Right lobe of liver (tissue), 6 donors: Measurements from ENCODE around the gene RELN. TPM values are rescaled to one million over a fixed set of nuclear protein-coding genes. Genes with fewer than 3 reads are reported as not detected.
"Not testable (repeated sequence)": the region's sequence is repeated elsewhere in the genome, so short reads cannot be mapped to it uniquely, and the experiment has no call there.

ENCODE experiments used
- ATAC-seq, 4 donors: fragments of 200-7000 bp; cut with Tn5 transposase; one replicate each; pipeline ENCODE4 v1.9.1; 2020; ENCODE audit warnings: mild to moderate bottlenecking in 4 of 4, moderate library complexity in 4 of 4
- DNase-seq, 3 donors: peaks; one replicate each; pipeline ENCODE4 v3.0.0-alpha.2; 2020
- H3K27ac ChIP-seq, 3 donors: fragments of 200-600 bp; one replicate each; pipeline ENCODE4 v1.8.0; 2022
- H3K27me3 ChIP-seq, 2 donors: fragments of 200-600 bp; one replicate each; pipeline ENCODE4 v1.8.0; 2022
- H3K36me3 ChIP-seq, 4 donors: fragments of 200-600 bp; sonication (generic) in 1 of 4; one replicate each; pipeline versions ENCODE4 v1.5.1 to v1.8.0; 2017 to 2022; ENCODE audit warnings: control low read depth in 1 of 4
- H3K4me1 ChIP-seq, 4 donors: fragments of 200-600 bp; sonication (generic) in 1 of 4; one replicate each; pipeline versions ENCODE4 v1.5.1 to v1.8.0; 2017 to 2022; ENCODE audit warnings: control low read depth in 1 of 4
- H3K4me3 ChIP-seq, 3 donors: fragments of 200-600 bp; one replicate each; pipeline ENCODE4 v1.8.0; 2022
- H3K9me3 ChIP-seq, 4 donors: fragments of 200-600 bp; sonication (generic) in 1 of 4; one replicate each; pipeline versions ENCODE4 v1.5.1 to v1.8.0; 2017 to 2022; ENCODE audit warnings: control low read depth in 1 of 4
- CTCF ChIP-seq, 4 donors: fragments of 200-600 bp in 3 of 4; fragments of 450-650 bp in 1 of 4; IDR thresholded peaks; one replicate each; pipeline versions ENCODE4 v1.5.1 to v1.8.0; 2016 to 2022; ENCODE audit warnings: antibody characterized with exemption in 4 of 4, mild to moderate bottlenecking in 2 of 4
- POLR2A ChIP-seq: fragments of 450-650 bp; IDR thresholded peaks from one replicate; pipeline ENCODE4 v1.6.1; 2017; ENCODE audit warnings: antibody characterized with exemption, mild to moderate bottlenecking
- WGBS: methylation state at CpG from one replicate; pipeline ENCODE4 v1.1.6; 2018; ENCODE audit warnings: low coverage, low lambda C conversion rate; ENCODE audit not compliant: insufficient coverage; ENCODE audit errors: missing lambda C conversion rate; 5-methylcytosine and 5-hydroxymethylcytosine counted together
- intact Hi-C, 2 donors: fragments of 100-400 bp; cut with DNase I; formaldehyde crosslinking; loops; one replicate each; pipeline versions ENCODE4 v1.11.2 to v1.14.1; 2022
- total RNA-seq, 6 experiments: library from RNA; depleted of rRNA in 2 of 6; stranded (reverse); fragments of >200 nt in 2 of 6; fragmentation: NEBNext Ultra II Directional in 3 of 6; extraction: Animal tissue kit (Norgen Biotek cat#: 25700) in 3 of 6; gene quantifications; one replicate each; pipeline versions ENCODE4 v1.1.0 to v1.2.4, GENCODE V29; 2016 to 2023
- donor health status: DM: no; HTN: yes; CAD: no.
- donor health status: DM: no; HTN: no; CAD: no.
- donor health status: DM: no; HTN: no; CAD: no.
- donor health status: DM: no; HTN: yes; CAD: no.
- donor health status: DM: no; HTN: yes; CAD: no.

The RELN gene
- total RNA-seq, 6 experiments from 2014 or later, result 11.9 to 35.7 (median 18.9) TPM

- no peak for ATAC-seq
- no peak overlapping the region for H3K27ac ChIP-seq
- no peaks in the 10 kb centered on the region for H3K36me3 ChIP-seq
- no peaks in the 10 kb centered on the region for H3K4me1 ChIP-seq
- no peaks in the 10 kb centered on the region for H3K9me3 ChIP-seq
- no peak for DNase-seq
- no peak overlapping the region for H3K4me3 ChIP-seq
- 71% methylated on average over 3 of the region's 3 CpGs for WGBS
- intact Hi-C loops, result no loop called here
- H3K27me3 ChIP-seq, result no peaks in the 10 kb centered on the region
- TF ChIP-seq POLR2A, result no peak
- TF ChIP-seq CTCF (IDR thresholded peaks at IDR 0.05), result no peak
Measured at GRCh38 chr7:103833401-103833800, 156.1 kb downstream of the RELN start.

- no peak overlapping the region for H3K4me3 ChIP-seq
- WGBS, result 76% methylated on average over 2 of the region's 2 CpGs
- no peak for TF ChIP-seq CTCF (IDR thresholded peaks at IDR 0.05)
- no peak for TF ChIP-seq POLR2A
- H3K4me1 ChIP-seq, result no peaks in the 10 kb centered on the region
- H3K27ac ChIP-seq, result no peak overlapping the region
- H3K27me3 ChIP-seq, result no peaks in the 10 kb centered on the region
- no peak for DNase-seq
- no peak for ATAC-seq
- intact Hi-C loops, result no loop called here
- H3K36me3 ChIP-seq, result no peaks in the 10 kb centered on the region
- H3K9me3 ChIP-seq, result no peaks in the 10 kb centered on the region
Measured at GRCh38 chr7:103832438-103832837, 157.0 kb downstream of the RELN start.

GRCh38 chr7:103824251-103824650 lies 165.2 kb downstream of the RELN start:
- Histone ChIP-seq H3K9me3 (peaks cover 0 to 8% (median 0%) of the 10 kb centered on the region in 4 donors), H3K27me3 (no peaks in the 10 kb centered on the region), H3K27ac (no peak overlapping the region), H3K36me3 (no peaks in the 10 kb centered on the region), H3K4me3 (no peak overlapping the region), H3K4me1 (no peaks in the 10 kb centered on the region)
- ATAC-seq (no peak), DNase-seq (no peak)
- intact Hi-C loops, result no loop called here
- TF ChIP-seq CTCF (IDR thresholded peaks at IDR 0.05) (no peak), POLR2A (no peak)

GRCh38 chr7:103823084-103823483 lies 166.4 kb downstream of the RELN start:
- no peak for TF ChIP-seq POLR2A
- no peak for TF ChIP-seq CTCF (IDR thresholded peaks at IDR 0.05)
- Histone ChIP-seq H3K36me3 (no peaks in the 10 kb centered on the region), H3K4me3 (no peak overlapping the region), H3K27ac (no peak overlapping the region), H3K27me3 (no peaks in the 10 kb centered on the region), H3K9me3 (peaks cover 0 to 8% (median 0%) of the 10 kb centered on the region in 4 donors), H3K4me1 (no peaks in the 10 kb centered on the region)
- no peak for DNase-seq
- intact Hi-C loops, result no loop called here
- ATAC-seq, result no peak
- 100% methylated on average over 1 of the region's 1 CpG for WGBS

- WGBS, result 55% methylated on average over 2 of the region's 2 CpGs
- H3K4me3 ChIP-seq, result no peak overlapping the region
- no peaks in the 10 kb centered on the region for H3K4me1 ChIP-seq
- intact Hi-C loops, result no loop called here
- H3K27me3 ChIP-seq, result no peaks in the 10 kb centered on the region
- no peak for TF ChIP-seq CTCF (IDR thresholded peaks at IDR 0.05)
- TF ChIP-seq POLR2A, result no peak
- ATAC-seq, result no peak
- no peak for DNase-seq
- no peaks in the 10 kb centered on the region for H3K36me3 ChIP-seq
- peaks cover 0 to 8% (median 0%) of the 10 kb centered on the region in 4 donors for H3K9me3 ChIP-seq
- H3K27ac ChIP-seq, result no peak overlapping the region
Measured at GRCh38 chr7:103821092-103821491, 168.4 kb downstream of the RELN start.

- ATAC-seq, result peak; percentile 44 to 76 (median 61)
- intact Hi-C loops, H3K9me3 ChIP-seq, H3K36me3 ChIP-seq, H3K27me3 ChIP-seq, H3K4me3 ChIP-seq, H3K27ac ChIP-seq: not testable (repeated sequence)
- DNase-seq, result peak; percentile 48 to 78 (median 55)
- peaks cover 0 to 18% (median 0%) of the 10 kb centered on the region in 4 donors for H3K4me1 ChIP-seq
- 62% methylated on average over 5 of the region's 5 CpGs for WGBS
Measured at GRCh38 chr7:103815972-103816371, 173.5 kb downstream of the RELN start.
